Stimulated activated CD8-positive, alpha-beta memory T cell treated with anti-CD3 and anti-CD28 coated beads, Interleukin-15, amount 100 ng/mL, for 4 hours (primary cell): ENCODE measurements around the gene RAB9A.
"Not testable (repeated sequence)": the region's sequence is repeated elsewhere in the genome, so short reads cannot be mapped to it uniquely, and the experiment has no call there.

Experiments used
- DNase-seq, 2 donors: peaks; one replicate each; pipeline ENCODE4 v3.0.0-alpha.2; 2020; ENCODE audit warnings: low read depth in 2 of 2

Gene RAB9A

DNA sequence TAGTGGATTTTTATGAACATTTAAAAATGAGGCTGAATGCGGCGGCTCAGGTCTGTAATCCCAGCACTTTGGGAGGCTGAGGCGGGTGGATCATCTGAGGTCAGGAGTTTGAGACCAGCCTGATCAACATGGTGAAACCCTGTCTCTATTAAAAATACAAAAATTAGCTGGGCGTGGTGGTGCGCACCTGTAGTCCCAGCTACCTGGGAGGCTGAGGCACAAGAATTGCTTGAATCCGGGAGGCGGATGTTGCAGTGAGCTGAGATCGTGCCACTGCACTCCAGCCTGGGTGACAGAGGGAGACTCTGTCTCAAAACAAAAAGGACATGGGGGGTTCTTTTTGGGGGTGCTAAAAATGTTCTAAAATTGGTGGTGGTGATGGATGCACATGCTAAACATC is 19.2 kb upstream of the RAB9A start:
- DNase-seq = not testable (repeated sequence)

DNA sequence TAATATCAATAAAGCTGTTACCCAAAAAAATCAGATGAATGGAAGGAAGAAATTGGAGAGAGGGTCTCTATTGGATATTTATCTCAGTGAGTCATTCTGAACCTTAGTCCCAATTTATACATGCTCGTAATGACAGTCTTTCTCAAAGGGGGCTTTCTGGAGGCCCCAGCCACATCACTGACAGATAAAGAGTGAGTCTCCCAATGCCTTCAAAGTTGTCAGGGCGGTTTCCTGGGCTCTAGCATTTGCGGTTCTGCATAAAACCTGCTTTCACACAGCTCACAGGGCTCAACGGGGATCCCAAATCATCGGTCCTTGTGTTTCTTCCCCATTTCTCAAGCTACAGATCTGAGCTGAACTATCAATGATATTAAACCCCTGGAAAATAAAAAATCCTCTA is 18.7 kb upstream of the RAB9A start:
- DNase-seq = no peak

DNA sequence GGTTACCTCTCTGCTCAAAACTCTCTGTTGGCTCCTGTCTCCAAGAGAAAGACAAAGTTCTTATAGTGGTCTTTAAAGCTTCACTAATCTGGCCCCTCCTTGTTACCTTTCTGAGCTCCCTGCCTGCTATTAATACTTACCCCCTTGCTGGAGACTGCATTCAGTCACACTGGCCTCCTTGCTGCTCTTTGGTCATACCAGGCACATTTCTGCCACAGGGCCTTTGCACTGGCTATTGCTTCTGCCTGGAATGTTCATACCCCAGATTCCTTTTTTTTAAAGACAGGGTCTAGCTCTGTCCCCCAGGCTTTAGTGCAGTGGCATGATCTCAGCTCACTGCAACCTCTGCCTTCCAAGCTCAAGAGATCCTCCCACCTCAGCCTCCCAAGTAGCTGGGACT is 15.9 kb upstream of the RAB9A start:
- DNase-seq = no peak

DNA sequence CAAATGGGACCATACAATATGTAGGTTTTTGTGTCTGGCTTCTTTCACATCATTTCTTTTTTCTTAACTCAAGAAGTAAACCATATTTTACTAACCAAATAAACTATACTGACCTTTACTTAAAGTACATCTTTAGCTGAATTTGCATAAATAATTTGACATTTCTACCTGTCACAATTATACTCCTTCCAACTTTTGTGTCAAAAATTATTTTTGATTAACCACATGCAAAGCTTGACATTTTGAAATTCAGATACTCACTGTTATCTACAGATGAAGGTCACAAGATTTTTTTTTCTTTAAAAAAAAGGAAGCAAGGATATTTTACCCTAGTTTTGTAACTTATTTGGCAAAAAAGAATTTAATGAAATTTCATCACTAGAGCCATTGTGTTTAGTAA is 12.0 kb upstream of the RAB9A start:
- no peak for DNase-seq

DNA sequence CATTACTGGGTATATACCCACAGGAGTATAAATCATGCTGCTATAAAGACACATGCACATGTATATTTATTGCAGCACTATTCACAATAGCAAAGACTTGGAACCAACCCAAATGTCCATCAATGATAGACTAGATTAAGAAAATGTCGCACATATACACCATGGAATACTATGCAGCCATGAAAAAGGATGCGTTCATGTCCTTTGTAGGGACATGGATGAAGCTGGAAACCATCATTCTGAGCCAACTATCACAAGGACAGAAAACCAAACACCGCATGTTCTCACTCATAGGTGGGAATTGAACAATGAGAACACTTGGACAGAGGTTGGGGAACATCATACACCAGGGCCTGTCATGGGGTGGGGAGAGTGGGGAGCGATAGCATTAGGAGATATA is 9.2 kb upstream of the RAB9A start:
- DNase-seq = not testable (repeated sequence)

DNA sequence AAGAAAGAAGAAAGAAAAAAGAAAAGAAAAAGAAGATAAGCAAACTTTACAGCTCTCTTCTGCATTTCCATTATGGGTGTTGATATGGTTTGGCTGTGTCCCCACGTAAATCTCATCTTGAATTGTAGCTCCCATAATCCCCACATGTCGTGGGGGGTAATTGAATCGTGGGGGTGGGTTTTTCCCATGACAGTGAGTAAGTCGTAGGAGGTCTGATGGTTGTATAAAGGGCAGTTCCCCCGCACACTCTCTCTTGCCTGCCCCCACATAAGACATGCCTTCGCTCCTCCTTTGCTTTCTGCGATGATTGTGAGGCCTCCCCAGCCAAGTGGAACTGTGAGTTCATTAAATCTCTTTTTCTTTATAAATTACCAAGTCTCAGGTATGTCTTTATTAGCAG is 7.3 kb upstream of the RAB9A start:
- DNase-seq = no peak

DNA sequence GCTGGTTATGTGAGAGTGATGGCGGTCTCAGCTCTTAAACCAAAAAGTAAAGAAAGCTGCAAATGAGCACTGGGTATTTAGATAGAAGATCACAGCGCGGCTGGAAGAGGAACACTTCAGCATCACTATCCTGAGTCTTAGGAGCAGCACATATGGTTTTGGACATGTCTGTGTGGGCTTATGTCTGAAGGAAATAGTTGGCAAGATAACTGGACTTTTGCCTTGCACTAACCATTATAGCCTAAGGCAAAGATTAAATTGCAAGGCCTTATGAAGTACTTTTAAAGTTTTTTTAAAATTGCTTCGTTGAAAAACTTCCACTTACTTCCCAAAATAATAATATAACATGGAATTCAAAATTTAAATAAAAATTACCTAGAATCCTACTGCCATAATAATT is 4.6 kb upstream of the RAB9A start:
- DNase-seq = no peak

DNA sequence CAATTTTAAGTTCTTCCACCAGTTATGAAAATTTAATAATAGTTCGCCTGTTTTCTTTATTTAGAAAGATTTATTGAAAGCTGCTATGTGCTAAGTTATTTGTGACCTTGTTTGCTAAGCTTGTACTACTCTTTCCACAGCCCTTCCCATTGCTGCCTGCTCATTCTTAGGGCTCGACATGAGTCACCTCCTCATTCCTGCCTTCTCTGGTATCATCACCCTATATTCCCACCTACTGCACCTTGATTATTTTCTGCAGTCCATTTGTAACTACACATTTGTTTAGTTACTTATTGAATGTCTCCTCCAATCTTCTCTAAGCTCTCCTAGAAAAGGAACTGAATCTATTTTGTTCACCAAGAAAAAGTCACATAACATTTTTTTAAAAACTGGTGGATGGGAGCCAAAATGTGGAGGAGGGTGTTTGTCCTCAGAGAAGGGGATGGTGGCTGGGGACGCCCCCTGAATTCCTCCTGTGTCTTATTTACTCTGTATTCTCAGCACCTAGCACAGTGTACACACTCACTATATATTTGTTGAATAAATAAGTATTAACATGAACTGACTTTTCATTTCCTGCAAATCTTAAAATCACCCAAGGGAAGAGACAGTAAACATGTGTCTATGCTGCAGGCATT is 3.7 kb upstream of the RAB9A start:
- DNase-seq = no peak

DNA sequence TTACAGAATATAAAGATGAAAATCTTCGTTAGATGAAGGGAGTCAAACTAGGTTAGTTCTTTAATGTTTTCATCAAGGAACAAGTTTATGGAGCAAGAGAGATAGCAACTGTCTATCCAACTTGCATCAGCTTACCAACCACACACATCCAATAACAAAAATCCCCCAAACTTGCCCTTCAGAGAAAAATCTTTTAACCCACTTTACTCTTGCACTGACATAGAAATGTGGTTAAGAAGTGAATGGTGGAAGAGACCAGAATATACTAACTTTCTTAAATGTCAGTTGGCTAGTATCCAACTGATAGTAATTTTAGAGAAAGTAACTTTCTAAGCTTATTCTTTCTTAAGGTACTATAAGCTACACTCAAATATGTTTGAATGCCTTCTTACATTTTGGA is 1.7 kb upstream of the RAB9A start:
- DNase-seq = no peak

DNA sequence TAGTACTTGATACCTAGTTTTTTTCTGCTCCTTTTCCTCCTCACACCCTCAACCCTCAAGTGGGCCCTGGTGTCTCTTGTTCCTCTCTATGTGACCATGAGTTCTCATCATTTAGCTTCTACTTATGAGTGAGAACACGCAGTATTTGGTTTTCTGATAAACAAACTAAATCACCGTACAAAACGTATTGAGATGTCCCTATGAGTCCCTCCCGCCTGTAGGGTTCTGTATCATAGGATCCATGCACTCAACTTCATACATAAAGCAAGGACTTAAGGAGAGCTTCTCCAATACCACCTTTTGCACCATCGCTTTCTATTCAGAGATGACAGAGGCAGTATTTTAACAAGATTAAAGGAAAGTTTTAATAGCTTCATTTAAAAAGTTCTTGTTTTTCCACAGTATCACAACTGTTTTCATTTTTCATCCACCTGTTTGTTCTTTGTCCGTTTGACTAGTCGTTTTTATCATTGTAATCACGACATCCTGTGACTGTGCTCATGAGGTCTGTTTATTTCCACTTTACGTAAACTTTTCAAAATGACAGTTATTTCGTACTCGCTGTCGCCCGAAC is 457 bp upstream of the RAB9A start:
- no peak for DNase-seq

DNA sequence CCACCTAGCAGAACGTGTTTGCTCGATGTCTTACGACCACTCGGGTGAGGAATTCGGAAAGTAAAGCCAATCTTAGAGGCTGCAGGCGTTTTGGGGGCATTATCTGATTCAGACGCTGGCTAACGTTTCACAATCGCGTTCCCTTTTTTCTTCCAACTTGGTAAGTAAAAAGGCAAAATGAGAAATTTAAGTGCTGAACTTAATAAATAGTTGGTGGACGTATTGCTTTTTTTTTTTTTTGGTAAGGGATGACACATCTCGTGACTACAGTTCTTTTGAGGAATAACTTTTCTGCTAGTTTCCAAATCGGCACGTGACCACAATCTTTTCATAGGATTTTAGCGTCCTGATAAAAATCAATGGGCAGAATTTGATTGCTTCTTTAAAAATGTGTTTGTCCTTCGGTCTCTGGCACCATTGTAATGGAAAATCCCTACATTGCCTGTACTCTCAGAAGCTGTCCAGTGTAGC is 848 bp downstream of the RAB9A start:
- DNase-seq = no peak

DNA sequence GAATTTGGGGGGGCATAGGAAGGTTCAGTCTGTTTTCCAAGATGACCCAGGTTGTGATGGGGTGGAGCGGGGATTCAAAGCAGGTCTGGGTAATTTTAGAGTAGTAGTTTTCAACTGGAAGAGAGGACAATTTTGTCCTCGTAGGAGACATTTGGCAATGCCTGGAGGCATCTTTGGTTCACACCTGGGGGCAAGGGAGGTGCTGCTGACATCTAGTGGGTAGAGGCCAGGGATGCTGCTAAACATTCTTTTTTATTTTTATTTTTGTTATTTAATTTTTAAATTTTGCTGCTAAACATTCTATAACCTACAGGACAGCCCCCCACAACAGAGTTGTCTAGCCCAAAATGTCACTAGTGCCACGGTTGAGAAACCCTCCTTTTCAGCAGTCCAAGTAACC is 1.9 kb downstream of the RAB9A start:
- no peak for DNase-seq

DNA sequence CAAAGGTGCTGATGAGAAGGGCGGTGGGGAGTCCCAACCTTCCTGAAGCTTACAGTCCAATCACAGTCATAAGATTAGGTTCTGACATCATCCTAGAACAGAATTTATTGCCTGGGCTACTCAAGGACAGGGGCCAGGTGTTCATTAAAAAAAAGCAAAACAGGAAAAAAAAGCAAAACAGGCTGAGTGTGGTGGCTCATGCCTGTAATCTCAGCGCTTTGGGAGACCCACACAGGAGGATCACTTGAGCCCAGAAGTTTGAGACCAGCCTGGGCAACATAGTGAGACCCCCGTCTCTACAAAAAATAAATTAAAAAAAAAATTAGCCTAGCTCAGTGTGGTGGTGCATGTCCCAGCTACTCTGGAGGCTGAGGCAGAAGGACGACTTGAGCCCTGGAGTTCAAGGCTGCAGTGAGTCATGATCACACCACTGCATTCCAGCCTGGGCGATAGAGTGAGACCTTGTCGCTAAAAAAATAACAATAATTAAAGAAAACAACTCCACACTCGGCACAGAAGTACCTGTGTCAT is 3.0 kb downstream of the RAB9A start:
- no peak for DNase-seq

DNA sequence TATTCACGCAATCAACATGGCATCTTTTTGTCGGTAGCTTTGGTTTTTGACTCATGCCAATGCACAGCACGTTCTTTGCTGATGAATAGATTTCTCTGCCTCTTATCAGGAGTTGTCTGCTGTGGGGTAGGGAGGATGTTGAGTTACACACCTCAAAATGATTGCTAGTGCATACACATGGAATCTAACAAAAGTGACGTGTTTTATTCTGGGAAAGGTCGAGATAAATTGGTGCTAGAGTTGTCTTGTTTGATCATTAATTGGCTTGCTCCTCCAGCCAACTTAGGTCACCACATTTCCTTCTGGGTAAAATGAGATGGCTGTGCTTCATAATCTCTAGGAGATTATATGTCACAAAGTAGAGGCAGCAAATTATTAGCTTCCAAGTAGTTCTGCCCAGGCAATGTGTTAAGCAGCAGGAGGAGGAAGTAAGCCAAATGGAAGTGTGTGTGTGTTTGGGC is 3.9 kb downstream of the RAB9A start:
- DNase-seq = no peak

DNA sequence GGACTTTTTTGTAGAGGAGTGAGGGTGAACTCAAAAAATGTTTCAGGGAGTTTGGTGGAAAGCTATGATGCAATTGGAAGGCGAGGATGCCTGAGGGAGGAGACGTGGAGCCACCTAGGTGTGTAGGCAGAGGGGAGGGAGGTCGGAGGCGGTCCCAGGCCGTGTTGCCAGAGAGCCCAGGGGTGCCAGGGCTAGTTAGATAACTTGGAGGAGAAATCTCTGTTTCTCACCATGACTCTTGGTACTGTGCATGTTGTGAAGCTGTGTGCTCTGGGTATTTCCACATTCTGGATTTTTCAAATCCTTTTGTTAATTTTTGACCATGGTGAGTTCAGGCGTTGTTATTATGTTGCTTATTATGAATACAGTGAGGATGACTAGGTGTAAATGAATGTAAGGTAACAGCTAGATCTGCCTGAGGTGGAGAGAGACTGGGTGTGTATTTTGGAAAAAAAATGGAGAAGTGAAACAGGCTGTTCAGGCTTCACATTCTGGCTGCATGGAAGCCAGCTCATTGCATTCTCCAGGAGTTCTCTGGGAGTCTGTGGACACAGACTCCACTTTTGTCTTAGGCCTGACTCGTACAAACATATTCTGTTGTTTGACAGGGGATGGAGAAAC is 4.5 kb downstream of the RAB9A start:
- no peak for DNase-seq

DNA sequence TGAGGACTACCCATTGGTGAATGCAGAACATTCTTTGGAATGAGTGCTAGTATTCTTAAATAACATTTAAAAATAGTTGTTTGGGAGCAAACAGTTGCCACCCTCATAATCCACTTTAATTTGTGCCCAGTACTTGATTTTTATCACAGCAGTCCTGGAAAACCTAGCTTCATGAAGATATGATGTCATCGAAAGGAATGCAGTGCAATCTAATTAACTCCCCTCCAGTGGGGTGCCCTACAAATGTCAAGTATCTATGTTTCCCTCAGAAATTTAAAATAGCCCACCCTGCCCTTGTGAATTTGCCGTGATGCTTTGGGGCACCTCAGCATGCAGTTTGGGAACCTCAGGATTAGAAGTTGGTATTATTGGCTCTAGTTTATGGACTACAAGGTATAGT is 5.4 kb downstream of the RAB9A start:
- DNase-seq = no peak

DNA sequence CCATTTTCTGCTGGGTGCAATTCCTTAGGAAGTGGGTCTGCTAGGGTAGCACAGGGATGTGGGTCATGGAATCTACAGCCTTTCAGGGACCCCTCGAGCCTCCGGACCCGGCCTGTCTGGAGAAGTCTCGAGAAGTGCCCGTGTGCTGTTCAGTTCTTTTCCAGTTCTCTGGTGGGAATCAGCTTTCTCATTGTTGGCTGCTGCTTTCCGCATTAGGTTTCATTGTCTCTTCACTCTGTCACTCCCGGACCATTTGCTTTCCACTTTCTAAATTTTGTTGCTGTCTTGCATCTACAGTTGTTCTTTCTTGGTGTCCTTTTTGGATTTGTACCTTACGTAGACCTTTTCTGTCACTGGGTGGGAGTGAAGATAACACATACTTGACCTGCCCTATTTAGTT is 6.1 kb downstream of the RAB9A start:
- DNase-seq = no peak

DNA sequence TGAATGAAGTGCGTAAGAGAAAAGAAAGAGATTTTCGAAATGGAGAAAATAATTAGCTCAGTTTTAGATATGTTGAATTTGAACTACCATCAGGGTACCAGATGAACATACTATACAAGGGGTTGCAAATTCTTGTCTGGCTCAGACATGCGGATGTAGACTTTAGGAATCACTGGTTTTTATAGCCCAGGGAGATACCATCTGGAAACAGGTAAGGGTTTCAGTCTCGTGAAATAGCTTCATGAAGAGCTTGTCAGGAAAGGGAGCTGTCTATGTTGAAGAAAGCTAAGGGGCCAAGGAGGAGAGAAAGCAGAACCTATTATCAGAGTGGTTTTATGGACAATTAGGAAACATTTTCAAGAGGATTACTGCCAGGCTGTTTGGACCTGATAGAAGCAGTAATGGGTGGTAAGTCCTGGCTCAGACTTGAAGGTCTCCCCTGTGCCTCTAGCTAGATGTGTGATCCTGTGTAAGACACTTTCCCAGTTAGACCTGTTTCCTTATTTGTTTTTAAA is 6.7 kb downstream of the RAB9A start:
- no peak for DNase-seq

DNA sequence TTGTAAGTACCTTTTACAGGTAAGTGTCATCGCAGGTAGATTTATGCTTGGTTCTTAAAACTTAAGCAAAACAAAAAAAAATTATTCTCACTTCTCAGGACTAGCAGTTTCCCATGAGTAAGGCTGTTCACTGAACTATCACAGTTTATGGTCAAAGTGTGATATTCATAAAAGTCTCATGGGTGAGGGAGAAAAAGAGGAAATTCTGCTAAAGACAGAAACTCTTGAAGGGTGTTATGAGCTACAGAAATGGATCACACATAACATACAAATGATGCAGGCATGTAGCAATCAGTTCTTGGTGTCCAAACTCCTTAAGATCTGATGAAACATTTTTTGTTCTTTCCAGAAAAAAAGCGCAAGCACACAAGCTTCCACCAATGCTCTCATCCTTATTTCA is 8.5 kb downstream of the RAB9A start:
- no peak for DNase-seq

DNA sequence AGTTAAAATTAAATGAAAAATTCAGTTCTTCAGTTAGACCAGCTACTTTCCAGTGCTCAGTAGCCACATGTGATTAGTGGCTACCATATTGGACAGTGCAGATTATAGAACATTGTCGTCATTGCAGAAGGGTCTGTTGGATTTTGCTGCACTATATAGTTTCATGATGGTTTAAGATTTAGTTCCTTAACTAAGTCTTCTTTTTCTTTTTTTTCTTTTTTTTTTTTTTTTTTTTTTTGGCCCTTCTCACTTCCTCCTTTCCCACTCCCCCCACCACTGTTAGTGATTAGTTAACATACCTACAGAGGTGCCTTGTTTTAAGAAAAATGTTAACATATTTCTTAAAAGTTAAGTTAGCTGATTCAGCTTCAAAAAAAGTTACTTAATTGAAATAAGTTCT is 9.0 kb downstream of the RAB9A start:
- DNase-seq = no peak

DNA sequence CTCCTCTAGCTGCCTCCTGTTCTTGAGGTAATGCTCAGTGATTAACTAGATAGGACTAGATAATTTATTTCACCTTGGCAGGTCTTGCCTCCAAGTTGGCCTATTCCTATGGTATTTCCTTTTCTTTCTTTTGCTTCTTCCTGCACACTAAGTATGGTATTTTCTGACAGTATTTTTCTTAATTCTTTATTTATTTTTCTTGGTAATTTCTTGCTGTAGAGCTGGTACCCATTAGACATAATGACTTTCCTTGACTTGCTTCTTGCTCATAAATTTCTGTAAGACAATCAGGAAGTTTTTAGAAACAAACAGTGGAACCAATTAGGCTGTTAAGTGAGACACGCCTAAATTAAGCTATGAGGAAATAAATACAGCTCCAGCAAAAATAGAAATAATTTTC is 9.5 kb downstream of the RAB9A start:
- no peak for DNase-seq

DNA sequence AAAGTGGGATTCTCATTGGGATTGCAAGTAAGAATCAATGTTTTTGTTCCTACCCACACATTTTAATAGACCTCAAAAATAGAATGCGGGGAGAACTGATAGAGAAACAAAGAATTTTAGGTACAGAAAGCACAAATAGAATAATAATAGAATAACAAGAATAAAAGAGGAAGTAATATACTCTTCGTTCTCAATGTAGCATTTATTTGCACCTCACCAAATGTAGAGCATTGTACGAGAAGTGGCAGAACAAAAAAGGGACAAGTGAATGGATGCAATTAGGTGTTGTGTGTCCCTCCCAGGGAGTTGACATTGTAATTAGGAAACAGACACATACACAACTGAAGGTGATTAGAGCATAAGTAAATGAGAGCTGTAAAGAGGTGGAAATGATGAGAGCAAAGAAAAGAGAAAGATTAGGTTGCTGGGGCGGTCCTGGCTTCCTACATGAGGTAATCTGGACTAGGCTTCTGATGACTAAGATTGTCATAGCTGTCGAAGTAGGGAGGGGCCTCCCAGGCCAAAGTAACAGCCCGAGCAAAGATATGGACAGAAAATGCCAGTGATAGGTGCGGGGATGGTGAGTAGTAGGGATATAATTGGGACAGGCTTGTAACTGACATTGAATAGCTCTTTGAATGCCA is 10.4 kb downstream of the RAB9A start:
- DNase-seq = no peak

DNA sequence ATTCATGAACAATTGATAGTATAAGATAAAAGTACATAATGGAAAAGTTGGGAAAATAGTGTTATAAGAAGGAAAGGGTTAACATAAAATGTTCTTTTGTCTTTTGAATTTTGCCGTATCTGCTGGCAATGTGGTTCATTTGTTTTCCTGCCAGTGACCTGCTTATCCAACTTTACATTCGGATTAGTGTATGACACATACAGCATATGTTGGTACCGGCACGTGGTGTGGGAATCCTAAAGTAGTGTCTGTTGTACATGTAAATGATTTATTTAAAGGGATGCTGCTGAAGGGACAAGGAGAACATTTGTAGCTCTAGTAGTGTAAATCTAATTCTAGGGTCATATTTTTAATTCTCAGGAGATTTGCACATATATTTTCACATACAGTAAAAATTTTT is 11.5 kb downstream of the RAB9A start:
- no peak for DNase-seq
